Activated CD4-positive, alpha-beta T cell treated with anti-CD3 and anti-CD28 coated beads for 1 hour (primary cell): ENCODE measurements around the gene CSTF2.
"Not testable (repeated sequence)": the region's sequence is repeated elsewhere in the genome, so short reads cannot be mapped to it uniquely, and the experiment has no call there.

ENCODE experiments used
- DNase-seq: peaks from one replicate; pipeline ENCODE4 v3.0.0-alpha.2; 2020

The CSTF2 gene

DNA sequence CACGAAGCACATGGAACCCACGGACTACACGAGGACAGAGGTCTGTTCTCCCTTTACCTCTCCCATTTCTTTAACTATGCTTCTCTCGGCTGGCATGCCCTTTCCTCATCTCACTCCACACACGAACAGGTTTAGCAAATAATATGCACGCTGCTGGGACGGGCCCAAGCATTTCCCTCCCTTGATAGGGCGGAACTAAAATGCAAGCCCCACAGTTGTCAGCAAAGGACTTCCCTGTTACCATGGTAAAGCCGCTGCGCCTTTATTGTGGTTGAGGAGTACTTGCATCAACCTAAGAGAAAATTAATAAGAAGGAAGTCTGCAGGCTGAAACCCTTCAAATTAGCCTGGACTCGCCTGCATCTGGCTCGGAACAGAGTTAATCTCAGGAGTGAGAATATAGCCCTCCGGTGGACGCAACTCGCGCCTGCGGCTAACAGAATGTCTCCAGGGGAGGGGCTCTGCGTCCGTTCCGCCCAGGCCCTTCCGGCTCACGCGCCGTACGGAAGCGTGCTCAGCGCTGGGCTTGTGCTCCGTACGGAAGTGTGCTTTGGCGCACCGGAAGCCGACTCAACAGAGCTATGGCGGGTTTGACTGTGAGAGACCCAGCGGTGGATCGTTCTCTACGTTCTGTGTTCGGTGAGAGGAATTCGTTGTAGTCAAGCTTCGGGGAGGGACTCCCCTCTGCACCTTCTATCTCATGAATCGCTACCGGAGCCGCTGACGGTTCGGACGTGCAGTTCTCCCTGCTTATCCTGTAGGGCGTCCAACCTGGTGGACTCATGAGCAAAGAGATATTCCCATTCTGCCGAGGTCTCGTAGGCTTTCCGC is at the start of gene CSTF2:
CSTF2 (plus strand) TSS at position 555 of the 830 bp plus-strand sequence; CDS start at position 581, 26 bp downstream.
- peak; percentile 65 for DNase-seq

GRCh38 chrX:100796371-100796770 is 23.8 kb upstream of the CSTF2 start:
- not testable (repeated sequence) for DNase-seq

GRCh38 chrX:100797359-100797758 is 22.8 kb upstream of the CSTF2 start:
- no peak for DNase-seq

DNA sequence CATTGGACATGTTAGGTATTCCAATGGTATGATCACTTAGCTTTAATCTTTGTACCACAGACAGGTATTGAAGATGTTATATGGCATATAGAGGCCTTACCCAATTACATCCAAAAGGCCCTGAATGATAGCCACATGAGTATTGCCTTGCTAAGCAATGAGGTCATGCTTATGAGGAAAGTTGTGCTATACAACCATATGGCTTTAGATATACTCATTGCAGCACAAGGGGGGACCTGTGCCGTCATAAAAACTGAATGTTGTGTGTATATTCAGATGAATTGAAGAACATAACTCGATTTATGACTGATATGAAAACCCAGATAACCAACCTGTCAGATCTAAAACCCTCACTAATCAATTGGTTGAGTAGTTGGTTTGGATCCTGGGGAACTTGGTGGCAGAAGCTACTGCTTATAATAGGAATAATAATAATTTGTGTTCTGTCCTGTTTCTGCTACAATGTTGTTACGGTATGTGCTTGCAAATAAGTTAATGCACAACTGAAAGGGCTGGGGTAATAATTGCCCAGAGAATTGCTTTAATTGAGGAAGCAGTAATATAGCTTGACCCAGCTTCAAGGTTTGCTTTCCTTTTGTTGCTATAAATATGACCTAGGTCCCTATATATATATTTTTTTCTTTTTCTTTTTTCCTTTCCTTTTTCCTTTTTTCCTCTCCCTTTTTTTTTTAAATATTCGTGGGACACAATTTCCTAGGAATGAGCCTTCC is 21.5 kb upstream of the CSTF2 start:
- DNase-seq = no peak

- no peak for DNase-seq
Measured at GRCh38 chrX:100802843-100803242, 17.3 kb upstream of the CSTF2 start.

DNA sequence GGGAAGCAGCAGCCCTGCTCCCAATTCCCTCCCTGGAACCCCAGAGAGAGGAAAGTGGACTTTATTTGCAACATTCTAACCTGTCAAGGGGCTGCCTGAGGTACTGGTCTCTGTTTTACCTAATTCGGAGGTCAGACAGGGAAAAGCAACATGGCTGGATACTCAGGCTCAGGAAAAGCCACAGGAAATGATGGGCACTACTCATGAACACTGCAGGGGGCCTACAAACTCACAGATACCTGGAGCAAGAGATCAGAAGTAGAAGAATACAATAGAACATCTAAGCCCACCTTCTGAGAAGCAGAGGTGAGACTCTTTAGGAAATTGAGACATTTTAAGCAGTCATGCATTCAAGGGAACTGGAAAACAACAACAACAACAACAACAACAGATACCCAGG is 15.4 kb upstream of the CSTF2 start:
- DNase-seq = no peak

- not testable (repeated sequence) for DNase-seq
Measured at GRCh38 chrX:100808265-100808664, 11.9 kb upstream of the CSTF2 start.

DNA sequence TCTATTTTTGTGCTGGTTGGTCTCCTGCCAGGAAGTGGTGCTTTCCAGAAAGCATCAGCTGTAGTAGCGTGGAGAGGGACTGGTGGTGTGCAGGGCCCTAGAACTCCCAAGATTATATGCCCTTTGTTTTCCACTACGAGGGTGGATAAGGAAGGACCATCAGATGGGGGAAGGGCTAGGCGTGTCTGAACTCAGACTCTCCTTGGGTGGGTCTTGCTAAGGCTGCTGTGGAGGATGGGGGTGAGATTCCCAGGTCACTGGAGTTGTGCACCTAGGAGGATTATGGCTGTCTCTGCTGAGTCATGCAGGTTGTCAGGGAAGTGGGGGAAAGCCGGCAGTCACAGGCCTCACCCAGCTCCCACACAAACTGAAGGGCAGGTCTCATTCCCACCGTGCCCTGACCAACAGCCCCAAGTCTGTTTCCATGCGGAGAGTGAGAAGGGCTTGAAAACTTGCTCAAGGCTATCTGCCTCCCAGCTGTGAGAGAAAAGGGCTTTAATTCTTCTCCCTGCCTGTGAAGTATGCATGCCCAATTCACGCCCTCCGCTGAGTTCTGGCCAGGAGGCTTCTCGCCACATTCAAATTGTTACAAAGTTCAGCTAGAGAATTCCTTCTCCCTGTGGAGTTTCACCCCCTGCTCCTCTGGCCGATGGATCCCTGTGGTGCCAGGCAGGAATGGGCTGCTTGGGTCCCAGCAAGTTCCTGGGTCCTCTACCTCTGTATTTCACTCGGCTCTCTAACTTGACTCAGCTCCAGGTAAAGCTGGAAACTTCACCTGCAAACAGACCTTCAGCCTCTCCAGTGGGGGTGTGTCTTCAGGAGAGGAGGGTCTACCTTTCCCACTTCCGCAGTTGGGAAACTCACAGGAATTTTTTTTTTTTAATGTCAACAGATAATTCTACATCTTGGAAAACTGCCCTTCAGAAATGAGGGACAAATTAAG is 7.7 kb upstream of the CSTF2 start:
- DNase-seq = no peak

DNA sequence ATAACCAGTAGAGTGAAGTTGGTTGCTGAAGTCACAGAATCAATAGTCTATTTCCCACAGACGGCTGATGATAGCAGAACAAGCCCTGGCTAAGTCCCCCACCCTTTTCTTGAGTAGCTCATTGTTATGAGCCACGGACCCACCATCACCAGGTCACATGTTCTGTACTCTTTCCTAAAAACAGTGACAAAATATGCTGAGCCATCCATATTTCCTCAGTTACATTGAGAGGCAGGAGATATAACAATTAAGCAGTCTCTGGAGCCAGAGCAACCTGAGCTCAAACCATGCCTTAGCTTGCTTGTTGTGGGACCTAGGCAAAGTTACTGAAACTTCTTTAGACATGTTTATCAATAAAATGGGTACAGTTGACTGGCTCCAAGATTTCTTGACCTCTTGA is 2.9 kb upstream of the CSTF2 start:
- DNase-seq = no peak

GRCh38 chrX:100819534-100819836 is 706 bp upstream of the CSTF2 start:
- DNase-seq = no peak

DNA sequence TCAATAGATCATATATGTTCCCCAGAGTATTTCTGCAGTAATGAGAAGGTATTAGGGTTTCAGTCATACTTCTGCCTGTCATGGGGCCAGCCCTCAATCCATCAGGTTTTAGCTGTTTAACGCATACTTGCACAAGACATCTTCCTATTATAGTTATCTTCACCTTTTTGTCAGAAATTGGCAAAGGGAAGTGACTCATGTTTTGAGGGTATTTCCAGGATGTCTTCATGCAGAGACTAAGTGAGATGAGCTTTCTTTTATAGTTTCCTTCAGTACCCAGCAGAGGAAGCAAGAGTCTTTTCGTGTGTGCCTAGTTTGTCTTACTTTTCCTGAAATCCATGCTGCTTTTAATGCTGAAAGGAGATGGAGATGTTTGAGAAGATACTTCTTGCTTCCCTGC is 9.5 kb downstream of the CSTF2 start:
- DNase-seq = no peak

- no peak for DNase-seq
Measured at GRCh38 chrX:100830143-100830542, 10.0 kb downstream of the CSTF2 start.

DNA sequence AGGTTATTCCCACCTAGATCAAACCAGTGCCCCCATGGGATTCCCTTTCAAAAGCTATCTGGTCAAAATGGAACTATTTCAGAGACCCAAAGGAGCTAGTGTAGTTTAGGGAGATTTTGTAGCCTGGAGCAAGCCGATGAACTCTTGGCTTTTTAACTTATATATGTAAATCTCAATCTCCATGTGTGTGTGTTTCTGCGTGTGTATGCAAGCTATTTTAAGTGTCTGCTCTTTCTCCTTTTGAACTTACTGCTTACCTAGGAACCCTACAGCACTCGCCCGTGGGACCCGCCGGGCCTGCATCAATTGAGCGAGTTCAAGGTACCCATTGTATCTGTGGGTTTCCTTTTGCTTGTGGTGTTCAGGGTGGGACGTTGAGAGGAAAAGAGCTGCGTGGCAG is 10.4 kb downstream of the CSTF2 start:
- no peak for DNase-seq

GRCh38 chrX:100831219-100831946 is 11.2 kb downstream of the CSTF2 start:
- DNase-seq = no peak

DNA sequence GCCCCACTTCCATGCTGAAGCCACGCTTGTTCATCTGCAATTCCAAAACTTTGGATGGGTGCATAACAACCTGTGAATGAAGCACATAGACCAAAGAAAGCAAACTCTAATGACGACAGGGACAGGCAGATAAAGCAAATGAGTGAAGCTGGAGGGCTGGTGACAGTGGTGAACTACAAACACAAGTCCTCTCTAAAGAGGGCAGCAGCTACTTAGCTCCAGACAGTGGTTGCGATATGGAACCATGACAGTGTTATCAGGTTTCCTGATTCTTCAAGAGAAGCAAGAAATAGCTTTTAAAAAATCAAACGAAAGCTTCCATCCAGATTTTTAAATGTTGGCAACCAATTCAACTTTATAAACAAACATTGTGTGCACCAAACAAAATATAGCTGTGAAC is 30.1 kb downstream of the CSTF2 start:
- DNase-seq = no peak

- no peak for DNase-seq
Measured at GRCh38 chrX:100852810-100853209, 32.6 kb downstream of the CSTF2 start.

DNA sequence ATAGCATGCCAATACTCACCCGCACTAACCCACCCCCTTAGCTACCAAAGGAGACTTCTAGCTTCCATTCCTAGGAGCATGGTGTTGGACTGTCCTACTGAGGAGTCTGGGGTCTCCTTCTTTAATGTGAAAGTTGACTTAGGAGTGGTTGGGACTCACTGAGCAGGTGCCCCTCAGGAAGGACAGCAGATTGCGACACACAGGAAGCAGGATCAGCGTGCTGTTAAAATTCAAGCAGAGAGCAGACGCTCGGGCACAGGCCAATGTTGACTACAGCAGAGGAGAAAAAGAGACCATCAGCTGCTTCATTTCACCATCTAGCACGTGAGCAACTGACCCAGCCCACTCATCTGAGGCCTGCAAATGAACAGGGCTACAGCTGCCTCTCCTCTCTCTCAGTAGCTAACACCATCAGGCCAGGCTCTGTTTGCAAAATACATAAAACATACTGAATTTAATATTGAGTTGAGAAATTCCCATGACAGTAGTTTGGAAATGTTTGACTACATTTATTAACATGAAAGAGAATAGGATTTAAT is 43.2 kb downstream of the CSTF2 start:
- no peak for DNase-seq

DNA sequence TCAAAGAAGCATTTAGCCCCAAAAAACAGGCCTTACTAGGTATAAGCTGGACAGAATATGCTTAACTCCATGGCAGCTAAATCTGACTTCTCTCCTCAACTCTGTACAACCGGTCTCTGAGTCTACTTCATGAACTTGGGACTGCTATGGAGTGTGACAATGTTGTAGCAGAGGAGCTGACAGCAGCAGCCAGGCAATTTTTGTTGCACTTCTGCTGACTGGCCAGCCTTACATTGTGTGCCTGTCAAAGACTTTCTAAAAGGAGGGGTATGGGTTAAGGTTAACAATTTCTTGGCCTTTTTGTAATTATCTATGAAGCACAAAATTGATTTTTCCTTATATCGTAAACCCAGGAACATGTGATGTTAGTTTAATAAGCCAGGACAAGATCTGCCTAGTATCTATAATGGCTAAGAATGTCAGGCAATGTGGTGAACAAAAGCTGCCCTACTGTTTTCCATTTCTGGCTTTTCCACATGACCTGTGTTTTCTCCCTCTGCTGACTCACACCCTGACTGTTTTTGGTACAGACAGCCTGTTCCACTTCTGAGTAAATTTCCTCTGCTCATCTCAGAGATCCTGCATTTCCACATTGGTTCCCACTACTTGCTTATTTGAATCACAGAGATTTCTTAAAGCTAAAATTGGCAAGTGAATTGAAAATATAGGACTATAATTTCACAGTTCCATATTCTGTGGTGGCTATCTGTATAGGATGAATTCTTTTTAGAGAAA is 44.6 kb downstream of the CSTF2 start:
- DNase-seq = no peak

GRCh38 chrX:100868273-100868672 is 48.1 kb downstream of the CSTF2 start:
- no peak for DNase-seq

DNA sequence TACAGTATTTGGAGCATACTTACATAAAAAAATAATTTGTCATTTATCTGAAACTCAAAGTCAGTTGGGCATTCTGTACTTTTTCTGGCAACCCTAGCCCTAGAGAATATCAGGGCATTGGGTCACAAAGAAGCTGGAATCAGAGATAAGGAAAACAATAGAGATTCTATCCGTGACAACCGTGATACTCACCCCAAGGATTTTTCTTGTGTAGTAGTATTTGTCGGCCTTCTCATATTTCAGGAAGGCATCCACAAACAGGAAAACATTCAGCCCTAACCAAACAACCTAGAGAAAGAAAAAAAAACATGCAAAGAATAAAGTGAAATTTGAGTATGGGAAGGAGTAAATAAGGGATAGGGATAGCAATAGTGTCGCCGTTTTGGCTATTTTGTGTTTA is 50.3 kb downstream of the CSTF2 start:
- no peak for DNase-seq
